Nephron (organoid): ENCODE data around the gene PACRG.

ENCODE experiments used
- H3K27ac Mint-ChIP-seq, 3 experiments: 2 replicates each; pipeline ENCODE4 v1.8.0; 2020; ENCODE audit warnings: mixed read lengths in 3 of 3, mild to moderate bottlenecking in 2 of 3, moderate library complexity in 1 of 3
- H3K27me3 Mint-ChIP-seq: 2 replicates; pipeline ENCODE4 v1.8.0; 2021; ENCODE audit warnings: low read depth, mild to moderate bottlenecking, moderate library complexity, mixed read lengths
- H3K36me3 Mint-ChIP-seq: 2 replicates; pipeline ENCODE4 v1.8.0; 2020; ENCODE audit warnings: low read depth, mixed read lengths
- H3K4me1 Mint-ChIP-seq: 2 replicates; pipeline ENCODE4 v1.8.0; 2020; ENCODE audit warnings: mixed read lengths
- H3K4me3 Mint-ChIP-seq, 3 experiments: 2 replicates each; pipeline ENCODE4 v1.8.0; 2020; ENCODE audit warnings: mild to moderate bottlenecking in 3 of 3, mixed read lengths in 3 of 3, moderate library complexity in 2 of 3
- H3K9me3 Mint-ChIP-seq: 2 replicates; pipeline ENCODE4 v1.8.0; 2020; ENCODE audit warnings: mixed read lengths
- TF ChIP-seq, protein P1 (sequence below), 3 experiments: fragments of 200-600 bp; sonication (generic); IDR thresholded peaks; one replicate each; pipeline ENCODE4 v1.5.0; 2021; ENCODE audit warnings: antibody characterized with exemption in 3 of 3; ENCODE audit not compliant: unreplicated experiment in 3 of 3

The PACRG gene

DNA sequence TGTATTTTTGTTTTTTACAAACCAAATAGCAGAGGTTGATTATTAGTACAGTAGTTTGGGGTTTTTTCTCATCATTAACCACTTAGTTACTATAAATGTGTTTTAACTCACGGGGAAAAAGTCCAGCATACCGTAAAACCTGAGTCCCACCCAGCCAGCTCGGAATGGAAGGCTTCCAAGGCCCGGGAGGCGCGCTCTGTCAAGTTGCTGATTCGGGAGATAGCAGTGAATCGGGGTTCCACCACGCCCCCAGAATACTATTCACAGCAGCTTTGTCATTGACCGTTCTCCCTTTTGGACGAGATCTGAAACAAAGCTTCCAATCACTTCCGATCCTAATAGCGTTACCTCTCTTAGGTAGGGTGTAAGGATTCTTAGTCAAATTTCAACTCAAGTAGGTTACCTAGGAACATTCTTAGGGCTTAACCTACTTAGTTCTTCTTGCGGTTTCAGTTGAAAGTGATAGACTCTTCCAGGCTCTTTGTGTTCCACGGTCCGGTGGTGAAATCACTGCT, 453.9 kb downstream of the PACRG start:
- H3K36me3 Mint-ChIP-seq = no peaks in the 10 kb centered on the region
- H3K4me3 Mint-ChIP-seq = no peak overlapping the region
- H3K27me3 Mint-ChIP-seq = peaks cover 6% of the 10 kb centered on the region
- H3K27ac Mint-ChIP-seq = peak overlapping the region in 1 of 3 experiments; percentile 15
- H3K9me3 Mint-ChIP-seq = no peaks in the 10 kb centered on the region
- H3K4me1 Mint-ChIP-seq = peaks cover 7% of the 10 kb centered on the region
- TF ChIP-seq, protein P1, sequence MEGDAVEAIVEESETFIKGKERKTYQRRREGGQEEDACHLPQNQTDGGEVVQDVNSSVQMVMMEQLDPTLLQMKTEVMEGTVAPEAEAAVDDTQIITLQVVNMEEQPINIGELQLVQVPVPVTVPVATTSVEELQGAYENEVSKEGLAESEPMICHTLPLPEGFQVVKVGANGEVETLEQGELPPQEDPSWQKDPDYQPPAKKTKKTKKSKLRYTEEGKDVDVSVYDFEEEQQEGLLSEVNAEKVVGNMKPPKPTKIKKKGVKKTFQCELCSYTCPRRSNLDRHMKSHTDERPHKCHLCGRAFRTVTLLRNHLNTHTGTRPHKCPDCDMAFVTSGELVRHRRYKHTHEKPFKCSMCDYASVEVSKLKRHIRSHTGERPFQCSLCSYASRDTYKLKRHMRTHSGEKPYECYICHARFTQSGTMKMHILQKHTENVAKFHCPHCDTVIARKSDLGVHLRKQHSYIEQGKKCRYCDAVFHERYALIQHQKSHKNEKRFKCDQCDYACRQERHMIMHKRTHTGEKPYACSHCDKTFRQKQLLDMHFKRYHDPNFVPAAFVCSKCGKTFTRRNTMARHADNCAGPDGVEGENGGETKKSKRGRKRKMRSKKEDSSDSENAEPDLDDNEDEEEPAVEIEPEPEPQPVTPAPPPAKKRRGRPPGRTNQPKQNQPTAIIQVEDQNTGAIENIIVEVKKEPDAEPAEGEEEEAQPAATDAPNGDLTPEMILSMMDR (IDR thresholded peaks at IDR 0.05; ENCODE audit: unreplicated experiment in 3 of 3) = no peak

DNA sequence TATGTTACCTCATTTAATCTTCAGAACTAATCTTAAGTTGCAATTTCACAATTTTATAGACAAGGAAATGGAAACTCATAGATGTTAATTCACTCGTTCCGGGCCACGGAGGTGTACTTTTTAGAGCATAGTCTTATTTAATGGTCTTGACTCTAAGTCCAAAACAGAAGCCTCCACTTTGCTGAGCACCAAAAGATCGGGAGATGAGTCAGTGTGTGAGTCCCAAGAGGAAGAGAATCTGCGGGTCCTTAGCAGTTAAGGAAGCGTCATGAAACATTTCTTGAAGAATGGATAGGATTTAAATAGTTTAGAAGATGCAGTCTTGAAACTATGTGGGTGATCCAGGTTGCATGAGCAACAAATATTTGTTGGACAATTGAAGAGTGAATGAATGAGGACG, 454.9 kb downstream of the PACRG start:
- Mint-ChIP-seq H3K27ac (no peak overlapping the region), H3K4me3 (no peak overlapping the region), H3K4me1 (no peaks in the 10 kb centered on the region), H3K27me3 (peaks cover 9% of the 10 kb centered on the region), H3K9me3 (no peaks in the 10 kb centered on the region), H3K36me3 (no peaks in the 10 kb centered on the region)
- TF ChIP-seq, protein P1 (IDR thresholded peaks at IDR 0.05; ENCODE audit: unreplicated experiment in 3 of 3) = no peak

DNA sequence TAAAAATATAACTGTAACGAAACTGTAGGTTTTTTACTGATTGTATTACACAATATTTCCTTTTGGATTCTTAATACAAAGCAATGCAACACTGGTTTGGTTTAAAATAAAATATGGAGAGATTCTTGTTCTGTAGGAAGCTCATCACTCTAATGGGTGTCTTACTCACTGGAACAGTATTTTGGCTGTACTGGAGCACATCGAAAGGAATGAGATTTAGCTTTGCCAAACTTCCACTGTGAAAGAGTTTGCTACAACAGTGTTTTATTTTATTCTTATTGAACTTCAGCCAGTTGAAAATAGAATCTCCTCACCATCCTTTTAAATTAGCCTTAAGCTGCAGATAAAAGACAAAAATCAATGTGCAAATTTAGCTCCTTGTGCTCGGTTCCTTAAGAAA, 456.0 kb downstream of the PACRG start:
- Mint-ChIP-seq H3K27me3 (peaks cover 13% of the 10 kb centered on the region), H3K27ac (no peak overlapping the region), H3K4me1 (no peaks in the 10 kb centered on the region), H3K9me3 (no peaks in the 10 kb centered on the region), H3K36me3 (no peaks in the 10 kb centered on the region), H3K4me3 (no peak overlapping the region)
- TF ChIP-seq, protein P1 (IDR thresholded peaks at IDR 0.05; ENCODE audit: unreplicated experiment in 3 of 3) = no peak

DNA sequence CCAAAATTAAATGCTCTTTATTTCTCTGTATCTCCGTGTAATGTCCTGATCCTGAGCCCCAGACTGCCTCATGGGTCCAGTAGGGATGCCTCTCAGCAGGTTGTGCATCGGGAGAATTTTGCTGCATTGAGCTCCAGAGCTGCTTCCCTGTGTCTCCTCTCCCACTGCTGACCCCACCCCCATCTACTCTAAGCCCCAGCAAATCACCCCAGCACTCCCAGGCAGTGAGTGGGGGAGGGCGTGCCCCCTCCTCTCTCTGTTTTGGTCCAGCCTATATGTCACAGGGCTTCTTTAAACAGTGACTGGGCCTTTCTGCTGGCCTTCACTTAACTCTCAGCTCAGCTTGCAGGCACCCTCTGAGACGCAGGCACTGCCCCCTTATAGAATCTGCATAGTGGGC, 458.0 kb downstream of the PACRG start:
- Mint-ChIP-seq H3K4me1 (no peaks in the 10 kb centered on the region), H3K27me3 (peaks cover 13% of the 10 kb centered on the region), H3K9me3 (no peaks in the 10 kb centered on the region), H3K4me3 (no peak overlapping the region), H3K27ac (no peak overlapping the region), H3K36me3 (no peaks in the 10 kb centered on the region)
- TF ChIP-seq, protein P1 (IDR thresholded peaks at IDR 0.05; ENCODE audit: unreplicated experiment in 3 of 3) = no peak

DNA sequence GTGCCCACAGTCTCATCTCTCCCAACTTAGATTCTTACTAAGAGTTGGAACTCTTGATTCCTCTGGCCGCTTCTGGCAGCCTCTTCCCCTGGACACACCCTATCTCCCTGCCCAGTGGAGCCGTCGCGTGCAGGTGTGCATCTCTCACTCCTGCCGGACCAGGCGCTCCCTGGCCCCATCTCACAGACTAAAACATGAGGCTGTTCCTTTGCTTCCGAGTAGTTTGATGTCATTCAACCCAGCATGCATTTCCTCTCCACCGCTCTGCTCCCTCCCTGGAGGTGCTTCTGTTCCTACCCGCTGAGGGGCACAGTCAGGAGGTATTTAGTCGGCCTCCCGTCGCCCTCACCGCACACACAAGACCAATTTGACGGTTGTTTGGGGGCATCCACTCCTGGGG, 458.8 kb downstream of the PACRG start:
- TF ChIP-seq, protein P1 (IDR thresholded peaks at IDR 0.05; ENCODE audit: unreplicated experiment in 3 of 3) = no peak
- Mint-ChIP-seq H3K27ac (no peak overlapping the region), H3K9me3 (no peaks in the 10 kb centered on the region), H3K27me3 (peaks cover 13% of the 10 kb centered on the region), H3K36me3 (no peaks in the 10 kb centered on the region), H3K4me1 (peaks cover 5% of the 10 kb centered on the region), H3K4me3 (no peak overlapping the region)

DNA sequence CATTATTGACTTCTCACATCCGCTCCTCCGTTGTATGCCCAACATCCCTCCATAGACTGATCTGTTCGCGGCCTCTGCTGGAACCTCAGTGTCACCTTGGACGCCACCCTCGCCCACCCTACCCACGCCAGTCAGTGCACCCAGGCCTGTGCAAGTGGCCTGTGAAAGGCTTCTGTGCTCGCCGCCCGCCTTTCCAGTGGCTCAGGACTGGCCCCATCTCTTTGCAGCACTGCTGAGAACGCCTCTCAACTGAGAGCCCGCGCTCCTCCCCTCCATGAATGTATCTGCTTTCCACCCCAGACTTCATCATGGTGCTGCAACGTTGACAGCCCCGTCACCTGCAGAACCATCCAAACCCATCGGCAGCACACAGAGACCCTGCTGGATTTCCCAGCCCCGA, 459.4 kb downstream of the PACRG start:
- Mint-ChIP-seq H3K4me3 (no peak overlapping the region), H3K4me1 (peaks cover 11% of the 10 kb centered on the region), H3K27me3 (peaks cover 13% of the 10 kb centered on the region), H3K36me3 (no peaks in the 10 kb centered on the region), H3K9me3 (no peaks in the 10 kb centered on the region), H3K27ac (no peak overlapping the region)
- TF ChIP-seq, protein P1 (IDR thresholded peaks at IDR 0.05; ENCODE audit: unreplicated experiment in 3 of 3) = no peak
